K562 (cell line): ENCODE data around the gene AMOTL1. TPM values are rescaled to one million over a fixed set of nuclear protein-coding genes. Genes with fewer than 3 reads are reported as not detected.

Experiments used
- ATAC-seq: fragments of 200-7000 bp; cut with Tn5 transposase; 3 replicates; pipeline ENCODE4 v1.9.1; 2020; ENCODE audit warnings: moderate library complexity
- BruUV-seq: library from RNA; stranded (reverse); fragments of 400-500 nt; replicated peaks from 2 replicates; lab custom pipeline; 2021; lab: Mats Ljungman, UMichigan
- CTCF ChIA-PET: fragments of 300-600 bp; formaldehyde crosslinking; extraction: SDS; loops from one replicate; lab custom pipeline; 2021; ENCODE audit warnings: low intra/inter-chr PET ratio; lab: Yijun Ruan, JAX
- POLR2A ChIA-PET: fragments of 300-600, 350-650 bp; sonication (Branson Sonifier 250); formaldehyde crosslinking; extraction: SDS; loops from one replicate; lab custom pipeline; 2021; ENCODE audit warnings: antibody characterized with exemption, inconsistent platforms; lab: Yijun Ruan, JAX
- DNase-seq, 4 experiments: peaks; one replicate each; pipeline versions ENCODE4 v3.0.0 to v3.0.0-alpha.2; 2011 to 2018; ENCODE audit warnings: low spot score in 3 of 4, mixed read lengths in 3 of 4; ENCODE audit errors: extremely low read depth in 1 of 4
- FAIRE-seq: peaks from 2 replicates; lab custom pipeline; 2011; peaks lifted over from hg19 to GRCh38; lab: Jason Lieb, UNC
- H2AFZ ChIP-seq: 2 replicates; pipeline ENCODE4 v1.6.0; 2011; ENCODE audit warnings: low read depth, low read length, control low read depth, inconsistent platforms
- H3K27ac ChIP-seq: fragments of 200-600 bp; 3 replicates; pipeline ENCODE4 v1.8.0; 2011; ENCODE audit warnings: low read depth, mild to moderate bottlenecking, control low read depth, inconsistent platforms, low read length, moderate library complexity, mixed read lengths; ENCODE audit errors: extremely low read depth
- H3K27me3 ChIP-seq, 2 experiments: fragments of 300-600 bp in 1 of 2; 2 replicates in 1 of 2; 3 replicates in 1 of 2; pipeline versions ENCODE4 v1.6.0 to v1.8.0; 2011; ENCODE audit warnings: inconsistent platforms in 2 of 2, low read length in 2 of 2, mild to moderate bottlenecking in 1 of 2, mixed read lengths in 1 of 2, moderate library complexity in 1 of 2; ENCODE audit not compliant: control insufficient read depth in 2 of 2, insufficient read depth in 2 of 2
- H3K36me3 ChIP-seq: fragments of 300-600 bp; 3 replicates; pipeline ENCODE4 v1.8.0; 2011; ENCODE audit warnings: mild to moderate bottlenecking, low read length, inconsistent platforms; ENCODE audit not compliant: control insufficient read depth, insufficient read depth
- H3K4me1 ChIP-seq, 2 experiments: fragments of 200-600 bp in 1 of 2; replicated peaks in 1 of 2; 2 replicates in 1 of 2; 3 replicates in 1 of 2; pipeline versions ENCODE4 v1.5.1 to v1.8.0; 2011; ENCODE audit warnings: inconsistent platforms in 2 of 2, low read length in 2 of 2, mild to moderate bottlenecking in 1 of 2, mixed read lengths in 1 of 2, moderate library complexity in 1 of 2; ENCODE audit not compliant: control insufficient read depth in 2 of 2, insufficient read depth in 2 of 2
- H3K4me2 ChIP-seq: 2 replicates; pipeline ENCODE4 v1.6.1; 2011; ENCODE audit warnings: low read length, control low read depth, inconsistent platforms, mixed read lengths; ENCODE audit not compliant: insufficient read depth
- H3K4me3 ChIP-seq: fragments of 200-600 bp; sonication (generic), shearing (Covaris generic); 2 replicates; pipeline ENCODE4 v1.5.1; 2016; ENCODE audit warnings: control low read depth, inconsistent platforms
- H3K79me2 ChIP-seq: fragments of 200-600 bp; 3 replicates; pipeline ENCODE4 v1.8.0; 2011; ENCODE audit warnings: low read length, inconsistent platforms; ENCODE audit not compliant: control insufficient read depth, insufficient read depth
- H3K9ac ChIP-seq, 2 experiments: 2 replicates each; pipeline versions ENCODE4 v1.6.0 to v1.6.1; 2011; ENCODE audit warnings: low read depth in 2 of 2, low read length in 2 of 2, control low read depth in 1 of 2, inconsistent platforms in 1 of 2, mild to moderate bottlenecking in 1 of 2, mixed read lengths in 1 of 2; ENCODE audit not compliant: insufficient read depth in 1 of 2
- H3K9me1 ChIP-seq: one replicate; pipeline ENCODE4 v1.6.0; 2011; ENCODE audit warnings: inconsistent platforms, mild to moderate bottlenecking, low read length, moderate library complexity; ENCODE audit not compliant: control insufficient read depth, insufficient read depth
- H3K9me3 ChIP-seq: replicated peaks from 2 replicates; pipeline ENCODE4 v1.5.1; 2011; ENCODE audit warnings: low read depth, low read length, inconsistent platforms; ENCODE audit not compliant: control insufficient read depth, insufficient read depth
- H4K20me1 ChIP-seq: replicated peaks from 2 replicates; pipeline ENCODE4 v1.6.1; 2011; ENCODE audit warnings: low read length, inconsistent platforms, mixed read lengths; ENCODE audit not compliant: control insufficient read depth, insufficient read depth
- CTBP1 ChIP-seq: fragments of 450-650 bp; IDR thresholded peaks from 2 replicates; pipeline ENCODE4 v1.6.1; 2016; ENCODE audit warnings: borderline replicate concordance
- EP300 ChIP-seq: IDR thresholded peaks from 2 replicates; pipeline ENCODE4 v1.6.1; 2012; ENCODE audit warnings: low read length, improper control_type of control experiment
- GABPB1 ChIP-seq: sonication (generic); formaldehyde crosslinking; IDR thresholded peaks from 2 replicates; pipeline ENCODE4 v1.8.0; 2022; ENCODE audit warnings: mild to moderate bottlenecking, missing genetic modification reagents
- JUND ChIP-seq, 2 experiments: IDR thresholded peaks; 2 replicates in 1 of 2; 3 replicates in 1 of 2; pipeline ENCODE4 v1.6.1; 2011; ENCODE audit warnings: borderline replicate concordance in 2 of 2, low read depth in 2 of 2, low read length in 2 of 2, improper control_type of control experiment in 1 of 2, missing biosample characterization in 1 of 2, missing genetic modification characterization in 1 of 2, missing genetic modification reagents in 1 of 2
- MEF2D ChIP-seq: conservative IDR thresholded peaks from 2 replicates; pipeline ENCODE4 v1.6.1; 2016; ENCODE audit warnings: low read depth, missing genetic modification characterization, missing compliant biosample characterization
- PCBP1 ChIP-seq: fragments of 200-400 bp; formaldehyde crosslinking; IDR thresholded peaks from 2 replicates; pipeline ENCODE4 v1.6.1; 2018; ENCODE audit warnings: mild to moderate bottlenecking, low read depth, low read length; ENCODE audit not compliant: poor library complexity, severe bottlenecking
- PYGO2 ChIP-seq: fragments of 450-650 bp; IDR thresholded peaks from 2 replicates; pipeline ENCODE4 v1.6.1; 2016; ENCODE audit warnings: mild to moderate bottlenecking, missing genetic modification characterization, moderate library complexity, missing compliant biosample characterization
- RAD21 ChIP-seq, 2 experiments: fragments of 250-450 bp in 1 of 2; fragments of 450-650 bp in 1 of 2; sonication (Bioruptor Pico) in 1 of 2; formaldehyde crosslinking in 1 of 2; IDR thresholded peaks in 1 of 2; conservative IDR thresholded peaks in 1 of 2; 2 replicates each; pipeline versions ENCODE4 v1.4.0 to v1.8.0; 2020 to 2022; ENCODE audit warnings: mild to moderate bottlenecking in 2 of 2, moderate library complexity in 1 of 2
- RCOR1 ChIP-seq, 2 experiments: IDR thresholded peaks; 2 replicates each; pipeline ENCODE4 v1.6.1; 2012; ENCODE audit warnings: low read depth in 2 of 2, low read length in 2 of 2, borderline replicate concordance in 1 of 2, improper control_type of control experiment in 1 of 2
- SAFB2 ChIP-seq: fragments of 200-400 bp; formaldehyde crosslinking; IDR thresholded peaks from 2 replicates; pipeline ENCODE4 v1.6.1; 2018; ENCODE audit warnings: borderline replicate concordance, low read length, low read depth, moderate library complexity; ENCODE audit not compliant: severe bottlenecking
- SRF ChIP-seq, 2 experiments: fragments of 250-450, 450-650 bp in 1 of 2; sonication (Bioruptor Pico) in 1 of 2; sonication (generic) in 1 of 2; formaldehyde crosslinking; IDR thresholded peaks; 2 replicates each; pipeline versions ENCODE4 v1.5.0 to v1.5.1; 2020 to 2022; ENCODE audit warnings: mild to moderate bottlenecking in 1 of 2, missing genetic modification reagents in 1 of 2
- TEAD4 ChIP-seq, 2 experiments: sonication (generic) in 1 of 2; formaldehyde crosslinking in 1 of 2; IDR thresholded peaks; 2 replicates each; pipeline versions ENCODE4 v1.6.1 to v1.8.0; 2012 to 2022; ENCODE audit warnings: borderline replicate concordance in 1 of 2, inconsistent platforms in 1 of 2, low read length in 1 of 2, mild to moderate bottlenecking in 1 of 2, missing genetic modification reagents in 1 of 2
- ZEB2 ChIP-seq: fragments of 450-650 bp; IDR thresholded peaks from 2 replicates; pipeline ENCODE4 v1.6.1; 2016
- ZKSCAN1 ChIP-seq: fragments of 150-350 bp; IDR thresholded peaks from 2 replicates; pipeline ENCODE4 v1.6.1; 2016; ENCODE audit warnings: low read depth, low read length
- ZNF3 ChIP-seq: fragments of 250-450 bp; sonication (Bioruptor Pico); IDR thresholded peaks from 2 replicates; pipeline ENCODE4 v1.5.0; 2021; ENCODE audit warnings: mild to moderate bottlenecking, moderate library complexity
- ZNF717 ChIP-seq: fragments of 250-450 bp; sonication (Bioruptor Pico); IDR thresholded peaks from 2 replicates; pipeline ENCODE4 v1.5.0; 2021
- in situ Hi-C: fragments of 300-500 bp; cut with MboI; formaldehyde crosslinking; loops from 4 replicates; pipeline ENCODE4 v1.15.0; 2018; ENCODE audit warnings: inconsistent platforms, mixed read lengths
- intact Hi-C: fragments of 100-400 bp; cut with micrococcal nuclease; formaldehyde crosslinking; loops from 2 replicates; pipeline ENCODE4 v1.14.2; 2022
- polyA plus RNA-seq, 8 experiments: library from polyadenylated mRNA; depleted of rRNA in 4 of 8; stranded (reverse) in 5 of 8; unstranded in 3 of 8; fragments of >200 nt; fragmentation: Nextera tagmentation in 2 of 8; fragmentation: Illumina TruSeq in 1 of 8; extraction: Ambion mirVana in 2 of 8; extraction: Trizol in 1 of 8; gene quantifications; 2 replicates each; pipeline versions ENCODE4 v1.2.1 to v1.2.3, GENCODE V29; 2011 to 2014; ENCODE audit warnings: inconsistent platforms in 1 of 8, missing spikeins in 1 of 8
- total RNA-seq, 7 experiments: library from RNA; depleted of rRNA in 6 of 7; stranded (reverse); fragments of >200 nt in 6 of 7; fragmentation: Illumina TruSeq in 2 of 7; extraction: Trizol in 2 of 7; gene quantifications; 2 replicates each; pipeline versions ENCODE4 v1.2.1 to v1.2.3, GENCODE V29; 2011 to 2021; ENCODE audit warnings: low replicate concordance in 1 of 7
- TF ChIP-seq, protein P1 (sequence below): sonication (generic); formaldehyde crosslinking; IDR thresholded peaks from 2 replicates; pipeline ENCODE4 v1.5.0; 2020; ENCODE audit warnings: missing genetic modification reagents
- TF ChIP-seq, protein P2 (sequence below): sonication (generic); formaldehyde crosslinking; IDR thresholded peaks from 2 replicates; pipeline ENCODE4 v1.8.0; 2022; ENCODE audit warnings: mild to moderate bottlenecking, missing genetic modification reagents, borderline replicate concordance
- TF ChIP-seq, protein P3 (sequence below): sonication (generic); IDR thresholded peaks from 2 replicates; pipeline ENCODE4 v1.6.1; 2016

AMOTL1 gene
- total and polyA plus RNA-seq, 9 of the 15 experiments (the other 6 are each of a cell fraction or from before 2014, with no cell fraction given) = 4.0 to 35.4 (median 14.0) TPM

DNA sequence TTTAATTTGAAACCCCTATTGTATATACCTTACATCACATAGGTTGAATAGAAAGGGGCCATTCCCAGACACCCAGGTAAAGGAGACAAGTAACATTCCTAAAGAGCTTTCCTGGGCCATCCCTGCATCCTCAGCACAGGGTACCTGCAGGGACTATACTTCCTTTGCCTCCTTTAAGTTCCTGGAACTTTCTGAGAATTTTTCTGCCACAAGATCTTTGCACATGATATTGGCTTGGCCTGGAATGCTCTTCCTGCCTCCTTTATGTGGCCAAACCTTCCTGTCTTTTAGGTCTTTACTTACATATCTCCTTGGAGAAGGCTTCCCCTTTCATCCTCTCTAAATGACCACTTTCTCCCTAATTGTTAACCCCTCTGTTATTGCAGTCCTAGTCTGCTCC lies 7.9 kb upstream of the AMOTL1 start:
- ATAC-seq = no peak
- CTCF ChIA-PET = no interaction called here
- in situ Hi-C loops = no loop called here
- TF ChIP-seq, protein P1, sequence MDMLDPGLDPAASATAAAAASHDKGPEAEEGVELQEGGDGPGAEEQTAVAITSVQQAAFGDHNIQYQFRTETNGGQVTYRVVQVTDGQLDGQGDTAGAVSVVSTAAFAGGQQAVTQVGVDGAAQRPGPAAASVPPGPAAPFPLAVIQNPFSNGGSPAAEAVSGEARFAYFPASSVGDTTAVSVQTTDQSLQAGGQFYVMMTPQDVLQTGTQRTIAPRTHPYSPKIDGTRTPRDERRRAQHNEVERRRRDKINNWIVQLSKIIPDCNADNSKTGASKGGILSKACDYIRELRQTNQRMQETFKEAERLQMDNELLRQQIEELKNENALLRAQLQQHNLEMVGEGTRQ (CRISPR knock-in tag) = no peak
- no peak for TF ChIP-seq ZNF717 (CRISPR knock-in tag)
- TF ChIP-seq TEAD4 (IDR thresholded peaks at IDR 0.05; ENCODE audit: low read length) = peak; percentile 11; the same call in 1 of the 2 replicates
- TF ChIP-seq TEAD4 (CRISPR knock-in tag; IDR thresholded peaks at IDR 0.05; ENCODE audit: borderline replicate concordance) = no peak
- 0 out of 2 replicates have a peak, but pooled peaks have one; percentile 17 for TF ChIP-seq ZEB2
- TF ChIP-seq, protein P2, sequence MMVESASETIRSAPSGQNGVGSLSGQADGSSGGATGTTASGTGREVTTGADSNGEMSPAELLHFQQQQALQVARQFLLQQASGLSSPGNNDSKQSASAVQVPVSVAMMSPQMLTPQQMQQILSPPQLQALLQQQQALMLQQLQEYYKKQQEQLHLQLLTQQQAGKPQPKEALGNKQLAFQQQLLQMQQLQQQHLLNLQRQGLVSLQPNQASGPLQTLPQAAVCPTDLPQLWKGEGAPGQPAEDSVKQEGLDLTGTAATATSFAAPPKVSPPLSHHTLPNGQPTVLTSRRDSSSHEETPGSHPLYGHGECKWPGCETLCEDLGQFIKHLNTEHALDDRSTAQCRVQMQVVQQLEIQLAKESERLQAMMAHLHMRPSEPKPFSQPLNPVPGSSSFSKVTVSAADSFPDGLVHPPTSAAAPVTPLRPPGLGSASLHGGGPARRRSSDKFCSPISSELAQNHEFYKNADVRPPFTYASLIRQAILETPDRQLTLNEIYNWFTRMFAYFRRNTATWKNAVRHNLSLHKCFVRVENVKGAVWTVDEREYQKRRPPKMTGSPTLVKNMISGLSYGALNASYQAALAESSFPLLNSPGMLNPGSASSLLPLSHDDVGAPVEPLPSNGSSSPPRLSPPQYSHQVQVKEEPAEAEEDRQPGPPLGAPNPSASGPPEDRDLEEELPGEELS (CRISPR knock-in tag) = no peak
- TF ChIP-seq RAD21 (CRISPR knock-in tag; conservative IDR thresholded peaks at IDR 0.05 in 1 of 2, IDR thresholded peaks at IDR 0.05 in 1 of 2) = peak in 1 of 2 experiments; percentile 22; a peak in 2 of 4 replicates
- TF ChIP-seq, protein P3, sequence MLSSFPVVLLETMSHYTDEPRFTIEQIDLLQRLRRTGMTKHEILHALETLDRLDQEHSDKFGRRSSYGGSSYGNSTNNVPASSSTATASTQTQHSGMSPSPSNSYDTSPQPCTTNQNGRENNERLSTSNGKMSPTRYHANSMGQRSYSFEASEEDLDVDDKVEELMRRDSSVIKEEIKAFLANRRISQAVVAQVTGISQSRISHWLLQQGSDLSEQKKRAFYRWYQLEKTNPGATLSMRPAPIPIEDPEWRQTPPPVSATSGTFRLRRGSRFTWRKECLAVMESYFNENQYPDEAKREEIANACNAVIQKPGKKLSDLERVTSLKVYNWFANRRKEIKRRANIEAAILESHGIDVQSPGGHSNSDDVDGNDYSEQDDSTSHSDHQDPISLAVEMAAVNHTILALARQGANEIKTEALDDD = no peak
- no peak for TF ChIP-seq ZNF3
- no peak for TF ChIP-seq PCBP1
- TF ChIP-seq JUND (IDR thresholded peaks at IDR 0.05; ENCODE audit: borderline replicate concordance, low read depth, low read length) = no peak
- TF ChIP-seq JUND (tag; IDR thresholded peaks at IDR 0.05; ENCODE audit: borderline replicate concordance, low read depth, low read length) = peak; percentile 19; the same call in 1 of the 3 replicates
- TF ChIP-seq GABPB1 = no peak
- TF ChIP-seq SAFB2 = no peak
- TF ChIP-seq PYGO2 = no peak
- TF ChIP-seq SRF (CRISPR knock-in tag; IDR thresholded peaks at IDR 0.05) = peak in 1 of 2 experiments; percentile 70; a peak in 1 of 4 replicates
- peak; percentile 70 for TF ChIP-seq CTBP1
- peak; percentile 63; the same call in 1 of the 2 replicates for TF ChIP-seq EP300
- TF ChIP-seq ZKSCAN1 = no peak
- peak in 1 of 2 experiments; percentile 23; a peak in 1 of 4 replicates for TF ChIP-seq RCOR1 (IDR thresholded peaks at IDR 0.05; ENCODE audit: borderline replicate concordance in 1 of 2, low read depth in 2 of 2, low read length in 2 of 2)
- no peak for TF ChIP-seq MEF2D (tag)

More for the DNA sequence above, 7.9 kb upstream of the AMOTL1 start:
- Histone ChIP-seq H3K9me3 (no peaks in the 10 kb centered on the region), H3K4me2 (no peak overlapping the region), H3K27me3 (no peaks in the 10 kb centered on the region), H3K79me2 (no peaks in the 10 kb centered on the region), H3K9me1 (no peaks in the 10 kb centered on the region), H2AFZ (no peak overlapping the region), H3K4me1 (peaks cover 0 to 12% of the 10 kb centered on the region in 2 experiments; a peak in 3 of 5 replicates), H3K9ac (no peak overlapping the region), H3K4me3 (no peak overlapping the region), H3K27ac (no peak overlapping the region), H4K20me1 (no peaks in the 10 kb centered on the region), H3K36me3 (no peaks in the 10 kb centered on the region)
- intact Hi-C loops = loop anchor here (10.0 kb wide), 2 partner anchors 205 to 235 kb away; no protein-coding TSS in a partner anchor
- DNase-seq = no peak
- FAIRE-seq = no peak
- POLR2A ChIA-PET = interaction anchor here (0.7 to 1.1 kb wide), 2 partner anchors 11 to 184 kb away, joined by 3 to 4 read pairs; no protein-coding TSS in a partner anchor
- BruUV-seq = no TSS peak
